ENCODE data around the gene ACOX2. TPM values are rescaled to one million over a fixed set of nuclear protein-coding genes. Genes with fewer than 3 reads are reported as not detected.

Gene ACOX2
- total and polyA plus RNA-seq, 4 donors: 5.3 to 24.4 (median 11.6) TPM

DNA sequence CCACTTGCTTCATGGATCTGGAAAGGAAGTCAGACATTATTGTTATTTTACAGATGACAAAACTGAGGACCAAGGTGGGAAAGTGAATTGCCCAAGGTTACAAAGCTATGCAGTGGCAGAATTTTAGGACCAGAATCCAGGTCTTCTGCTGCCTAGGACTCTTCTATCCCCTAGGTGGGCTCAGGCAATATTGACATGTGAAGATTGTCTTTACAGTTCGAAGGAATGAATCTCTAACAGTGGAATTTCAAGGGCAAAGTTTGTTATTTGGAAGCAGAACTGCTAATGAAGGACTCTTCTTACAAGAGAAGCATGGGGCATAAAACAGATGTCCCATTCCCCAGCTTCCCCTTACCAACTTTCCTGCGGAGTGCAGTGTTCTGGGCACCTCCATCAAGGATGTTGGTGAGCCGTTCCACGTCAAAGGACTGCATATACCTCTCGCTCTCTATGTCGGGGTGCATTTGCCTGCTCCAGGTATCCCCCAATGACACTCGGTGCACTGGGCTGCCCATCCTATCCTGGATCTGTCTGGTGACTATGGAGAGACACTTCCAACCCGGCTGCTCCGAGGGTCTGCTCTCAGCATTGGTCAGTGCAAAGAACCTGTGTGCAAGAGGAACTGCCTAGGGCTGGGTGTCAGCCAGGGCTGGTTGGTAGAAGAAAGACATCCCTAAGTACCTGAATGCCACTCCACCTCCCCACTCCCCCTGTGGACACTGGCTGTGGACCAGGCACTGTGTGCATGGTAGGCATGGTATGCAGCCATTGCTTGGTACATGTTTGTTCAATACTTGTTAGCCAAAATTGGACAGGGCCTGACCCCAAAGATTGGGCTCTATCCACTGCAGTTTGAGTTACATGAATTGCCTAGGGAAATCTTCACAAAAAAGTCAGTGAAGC lies 2.1 kb downstream of the ACOX2 start:
- no peak overlapping the region for H3K9ac ChIP-seq (ENCODE audit: insufficient read depth in 1 of 2, low read length in 2 of 2)
- peaks cover 0 to 20% (median 10%) of the 10 kb centered on the region in 4 donors for H3K36me3 ChIP-seq (ENCODE audit: control insufficient read depth in 4 of 4, insufficient read depth in 4 of 4, low read length in 4 of 4)
- peaks cover 9 to 31% (median 10%) of the 10 kb centered on the region in 5 donors for H3K4me1 ChIP-seq (ENCODE audit: control insufficient read depth in 5 of 5, insufficient read depth in 5 of 5, low read length in 5 of 5)
- WGBS, 2 donors: 93 to 96% methylated on average over 9 of the region's 9 CpGs
- TF ChIP-seq, protein P1, sequence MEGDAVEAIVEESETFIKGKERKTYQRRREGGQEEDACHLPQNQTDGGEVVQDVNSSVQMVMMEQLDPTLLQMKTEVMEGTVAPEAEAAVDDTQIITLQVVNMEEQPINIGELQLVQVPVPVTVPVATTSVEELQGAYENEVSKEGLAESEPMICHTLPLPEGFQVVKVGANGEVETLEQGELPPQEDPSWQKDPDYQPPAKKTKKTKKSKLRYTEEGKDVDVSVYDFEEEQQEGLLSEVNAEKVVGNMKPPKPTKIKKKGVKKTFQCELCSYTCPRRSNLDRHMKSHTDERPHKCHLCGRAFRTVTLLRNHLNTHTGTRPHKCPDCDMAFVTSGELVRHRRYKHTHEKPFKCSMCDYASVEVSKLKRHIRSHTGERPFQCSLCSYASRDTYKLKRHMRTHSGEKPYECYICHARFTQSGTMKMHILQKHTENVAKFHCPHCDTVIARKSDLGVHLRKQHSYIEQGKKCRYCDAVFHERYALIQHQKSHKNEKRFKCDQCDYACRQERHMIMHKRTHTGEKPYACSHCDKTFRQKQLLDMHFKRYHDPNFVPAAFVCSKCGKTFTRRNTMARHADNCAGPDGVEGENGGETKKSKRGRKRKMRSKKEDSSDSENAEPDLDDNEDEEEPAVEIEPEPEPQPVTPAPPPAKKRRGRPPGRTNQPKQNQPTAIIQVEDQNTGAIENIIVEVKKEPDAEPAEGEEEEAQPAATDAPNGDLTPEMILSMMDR (IDR thresholded peaks at IDR 0.05; ENCODE audit: control extremely low read depth, extremely low read depth): no peak
- no peak overlapping the region for H3K27ac ChIP-seq (ENCODE audit: low read depth in 1 of 2, low read length in 1 of 2)
- H3K27me3 ChIP-seq (ENCODE audit: control insufficient read depth in 3 of 3, insufficient read depth in 3 of 3, low read length in 2 of 3): no peaks in the 10 kb centered on the region
- no peak overlapping the region for H3K4me3 ChIP-seq
- ATAC-seq (ENCODE audit: insufficient read depth, low FRiP score) (no peak), DNase-seq (no peak)
- no peaks in the 10 kb centered on the region for H3K9me3 ChIP-seq (ENCODE audit: control insufficient read depth in 4 of 4, insufficient read depth in 3 of 4, low read length in 3 of 4)

DNA sequence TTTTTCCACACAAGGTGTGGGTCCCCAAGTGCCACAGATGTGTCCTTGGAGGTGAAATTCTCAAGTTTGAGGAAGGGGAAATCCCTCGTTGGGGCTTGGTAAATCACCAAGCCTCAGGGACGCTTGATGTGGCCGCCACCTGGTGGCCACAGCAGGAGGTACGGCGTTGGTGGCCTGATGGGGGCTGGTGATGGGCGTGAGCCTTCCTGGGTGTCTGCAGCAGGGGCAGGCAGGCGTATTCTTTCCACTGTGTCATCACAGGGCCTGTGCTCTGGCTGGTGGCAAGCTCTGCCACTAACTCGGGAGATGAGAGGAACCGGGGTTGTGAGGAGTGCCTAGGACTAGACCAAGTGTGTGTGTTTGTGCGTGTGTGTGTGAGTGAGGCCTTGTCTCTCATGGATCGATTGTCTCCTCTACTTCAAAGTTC lies 4.2 kb downstream of the ACOX2 start:
- TF ChIP-seq, protein P1 (IDR thresholded peaks at IDR 0.05; ENCODE audit: control extremely low read depth, extremely low read depth): peak; percentile 87
- WGBS, 2 donors: 21 to 22% methylated on average over 11 of the region's 11 CpGs
- ATAC-seq (ENCODE audit: insufficient read depth, low FRiP score) (peak; percentile 78), DNase-seq (peak; percentile 73 to 79 (median 77))
- peaks cover 0 to 29% (median 12%) of the 10 kb centered on the region in 4 donors for H3K36me3 ChIP-seq (ENCODE audit: control insufficient read depth in 4 of 4, insufficient read depth in 4 of 4, low read length in 4 of 4)
- no peak overlapping the region for H3K27ac ChIP-seq (ENCODE audit: low read depth in 1 of 2, low read length in 1 of 2)
- H3K27me3 ChIP-seq (ENCODE audit: control insufficient read depth in 3 of 3, insufficient read depth in 3 of 3, low read length in 2 of 3): no peaks in the 10 kb centered on the region
- peaks cover 9 to 27% (median 10%) of the 10 kb centered on the region in 5 donors for H3K4me1 ChIP-seq (ENCODE audit: control insufficient read depth in 5 of 5, insufficient read depth in 5 of 5, low read length in 5 of 5)
- no peak overlapping the region for H3K4me3 ChIP-seq
- no peaks in the 10 kb centered on the region for H3K9me3 ChIP-seq (ENCODE audit: control insufficient read depth in 4 of 4, insufficient read depth in 3 of 4, low read length in 3 of 4)
- no peak overlapping the region for H3K9ac ChIP-seq (ENCODE audit: insufficient read depth in 1 of 2, low read length in 2 of 2)

DNA sequence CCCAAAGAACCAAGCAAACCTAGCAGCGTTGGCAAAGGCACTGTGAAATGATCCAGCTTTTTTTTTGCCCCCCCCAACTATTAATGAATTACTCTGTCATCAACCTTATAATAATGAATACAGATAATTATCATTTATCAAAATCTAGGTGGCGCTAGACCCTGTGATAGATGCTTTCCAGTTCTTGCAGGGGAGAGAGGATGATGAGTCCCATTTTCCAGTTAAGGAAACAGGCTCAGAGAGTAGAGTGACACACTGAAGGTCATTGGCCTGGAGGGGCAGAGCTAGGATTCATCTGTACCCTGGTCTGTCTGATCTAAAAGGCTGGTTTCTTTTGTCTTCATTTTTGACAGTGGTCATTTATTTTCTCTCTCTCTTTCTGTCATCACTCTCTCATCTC lies 5.0 kb downstream of the ACOX2 start:
- 94 to 96% methylated on average over 2 of the region's 2 CpGs for WGBS, 2 donors
- ATAC-seq (ENCODE audit: insufficient read depth, low FRiP score): no peak
- TF ChIP-seq, protein P1 (IDR thresholded peaks at IDR 0.05; ENCODE audit: control extremely low read depth, extremely low read depth): no peak
- H3K27ac ChIP-seq (ENCODE audit: low read depth in 1 of 2, low read length in 1 of 2): no peak overlapping the region
- H3K9me3 ChIP-seq (ENCODE audit: control insufficient read depth in 4 of 4, insufficient read depth in 3 of 4, low read length in 3 of 4): no peaks in the 10 kb centered on the region
- H3K36me3 ChIP-seq (ENCODE audit: control insufficient read depth in 4 of 4, insufficient read depth in 4 of 4, low read length in 4 of 4): peaks cover 0 to 29% (median 12%) of the 10 kb centered on the region in 4 donors
- H3K27me3 ChIP-seq (ENCODE audit: control insufficient read depth in 3 of 3, insufficient read depth in 3 of 3, low read length in 2 of 3): no peaks in the 10 kb centered on the region
- no peak overlapping the region for H3K9ac ChIP-seq (ENCODE audit: insufficient read depth in 1 of 2, low read length in 2 of 2)
- H3K4me3 ChIP-seq: no peak overlapping the region
- peaks cover 5 to 20% (median 9%) of the 10 kb centered on the region in 5 donors for H3K4me1 ChIP-seq (ENCODE audit: control insufficient read depth in 5 of 5, insufficient read depth in 5 of 5, low read length in 5 of 5)
- no peak for DNase-seq
